Body of pancreas (tissue), 4 donors: ENCODE results near the gene CERCAM. TPM values are rescaled to one million over a fixed set of nuclear protein-coding genes. Genes with fewer than 3 reads are reported as not detected.

Experiments
- ATAC-seq: fragments of 150-250 bp; one replicate; pipeline ENCODE4 v1.9.1; 2016
- DNase-seq, 4 donors: peaks; one replicate each; pipeline ENCODE4 v3.0.0-alpha.2; 2019
- H3K27ac ChIP-seq, 4 donors: fragments of 200-600 bp; sonication (generic); 1 replicate in 3 of 4; 2 replicates in 1 of 4; pipeline versions ENCODE4 v1.5.1 to v1.6.1; 2016 to 2019; ENCODE audit warnings: mild to moderate bottlenecking in 1 of 4, mixed read lengths in 1 of 4, moderate library complexity in 1 of 4
- H3K27me3 ChIP-seq, 2 donors: fragments of 200-600 bp; sonication (generic); one replicate each; pipeline ENCODE4 v1.6.0; 2016; ENCODE audit warnings: mild to moderate bottlenecking in 1 of 2
- H3K36me3 ChIP-seq, 2 donors: fragments of 200-600 bp; sonication (generic); replicated peaks in 1 of 2; 2 replicates each; pipeline ENCODE4 v1.5.1; 2016; ENCODE audit warnings: low read depth in 2 of 2; ENCODE audit not compliant: insufficient read depth in 1 of 2
- H3K4me1 ChIP-seq: fragments of 200-600 bp; sonication (generic); one replicate; pipeline ENCODE4 v1.6.0; 2016
- H3K4me3 ChIP-seq, 2 donors: fragments of 200-600 bp; sonication (generic); 1 replicate in 1 of 2; 2 replicates in 1 of 2; pipeline ENCODE4 v1.5.1; 2016 to 2019
- H3K9me3 ChIP-seq, 3 donors: fragments of 200-600 bp; sonication (generic); 1 replicate in 2 of 3; 2 replicates in 1 of 3; pipeline ENCODE4 v1.5.1; 2016
- CTCF ChIP-seq, 7 experiments: fragments of 450-650 bp in 4 of 7; fragments of 200-600 bp in 3 of 7; sonication (generic) in 3 of 7; IDR thresholded peaks; one replicate each; pipeline ENCODE4 v1.5.1; 2016 to 2019; ENCODE audit warnings: antibody characterized with exemption in 7 of 7
- POLR2A ChIP-seq, 3 donors: fragments of 450-650 bp; IDR thresholded peaks; one replicate each; pipeline ENCODE4 v1.6.1; 2016; ENCODE audit warnings: antibody characterized with exemption in 3 of 3, mild to moderate bottlenecking in 2 of 3
- WGBS, 2 donors: methylation state at CpG; one replicate each; pipeline ENCODE4 v1.1.5; 2017; 5-methylcytosine and 5-hydroxymethylcytosine counted together
- intact Hi-C: fragments of 100-400 bp; cut with DNase I; formaldehyde crosslinking; loops from one replicate; pipeline ENCODE4 v1.15.1; 2023
- total RNA-seq, 2 donors: library from RNA; depleted of rRNA; stranded (reverse); fragments of >200 nt; gene quantifications; one replicate each; pipeline ENCODE4 v1.1.0, GENCODE V29; 2016

The CERCAM gene
- total RNA-seq, 2 donors from 2014 or later = 28.0 to 42.0 TPM

- H3K27me3 ChIP-seq = no peaks in the 10 kb centered on the region
- H3K36me3 ChIP-seq = peaks cover 6 to 17% of the 10 kb centered on the region in 2 donors
- 79 to 83% methylated on average over 18 to 49 of the region's 56 CpGs for WGBS, 2 donors
Measured at GRCh38 chr9:128393145-128393775, 27.4 kb upstream of the CERCAM start.

GRCh38 chr9:128393970-128394369, 26.7 kb upstream of the CERCAM start:
- Histone ChIP-seq H3K27me3 (no peaks in the 10 kb centered on the region), H3K9me3 (no peaks in the 10 kb centered on the region), H3K36me3 (peaks cover 3 to 10% of the 10 kb centered on the region in 2 donors), H3K4me1 (peaks cover 6% of the 10 kb centered on the region), H3K27ac (no peak overlapping the region), H3K4me3 (no peak overlapping the region)
- TF ChIP-seq POLR2A (IDR thresholded peaks at IDR 0.05) = no peak
- TF ChIP-seq CTCF (IDR thresholded peaks at IDR 0.05) = no peak
- WGBS, 2 donors = 60 to 86% methylated on average over 1 to 7 of the region's 7 CpGs
- ATAC-seq (peak; percentile 18), DNase-seq (no peak)
- intact Hi-C loops = no loop called here

More at GRCh38 chr9:128393145-128393775, 27.4 kb upstream of the CERCAM start:
- H3K27ac ChIP-seq = no peak overlapping the region
- no peak overlapping the region for H3K4me3 ChIP-seq
- ATAC-seq (no peak), DNase-seq (no peak)
- no peak for TF ChIP-seq POLR2A (IDR thresholded peaks at IDR 0.05)
- TF ChIP-seq CTCF (IDR thresholded peaks at IDR 0.05) = no peak
- peaks cover 6% of the 10 kb centered on the region for H3K4me1 ChIP-seq
- intact Hi-C loops = no loop called here
- no peaks in the 10 kb centered on the region for H3K9me3 ChIP-seq

GRCh38 chr9:128394379-128395168, 26.1 kb upstream of the CERCAM start:
- WGBS, 2 donors = 59 to 67% methylated on average over 8 to 9 of the region's 9 CpGs
- peaks cover 6% of the 10 kb centered on the region for H3K4me1 ChIP-seq
- H3K27me3 ChIP-seq = no peaks in the 10 kb centered on the region

GRCh38 chr9:128396970-128397613, 23.6 kb upstream of the CERCAM start:
- no peaks in the 10 kb centered on the region for H3K27me3 ChIP-seq
- WGBS, 2 donors = 2 to 8% methylated on average over 19 of the region's 19 CpGs
- DNase-seq (no peak), ATAC-seq (peak; percentile 42)
- peaks cover 6% of the 10 kb centered on the region for H3K4me1 ChIP-seq
- H3K36me3 ChIP-seq = peaks cover 0 to 3% of the 10 kb centered on the region in 2 donors
- TF ChIP-seq CTCF (IDR thresholded peaks at IDR 0.05) (no peak), POLR2A (IDR thresholded peaks at IDR 0.05) (no peak)
- no peak overlapping the region for H3K27ac ChIP-seq
- H3K4me3 ChIP-seq = no peak overlapping the region
- no peaks in the 10 kb centered on the region for H3K9me3 ChIP-seq
- intact Hi-C loops = no loop called here

More at GRCh38 chr9:128394379-128395168, 26.1 kb upstream of the CERCAM start:
- ATAC-seq (no peak), DNase-seq (no peak)
- H3K27ac ChIP-seq = no peak overlapping the region
- no peaks in the 10 kb centered on the region for H3K9me3 ChIP-seq
- intact Hi-C loops = no loop called here
- H3K36me3 ChIP-seq = peaks cover 0 to 5% of the 10 kb centered on the region in 2 donors
- no peak overlapping the region for H3K4me3 ChIP-seq
- no peak for TF ChIP-seq POLR2A (IDR thresholded peaks at IDR 0.05)
- TF ChIP-seq CTCF (IDR thresholded peaks at IDR 0.05) = no peak
